Keratinocyte (primary cell): ENCODE measurements around the gene LOXHD1. TPM values are rescaled to one million over a fixed set of nuclear protein-coding genes. Genes with fewer than 3 reads are reported as not detected.

Experiments used
- DNase-seq: peaks from one replicate; pipeline ENCODE4 v3.0.0-alpha.2; 2011; ENCODE audit warnings: low read depth, missing footprints, low spot score
- FAIRE-seq: peaks from 2 replicates; lab custom pipeline; 2011; peaks lifted over from hg19 to GRCh38; lab: Jason Lieb, UNC
- H2AFZ ChIP-seq: 2 replicates; pipeline ENCODE4 v1.6.0; 2012; ENCODE audit warnings: low read length, control low read depth, inconsistent platforms; ENCODE audit not compliant: control insufficient read depth
- H3K27ac ChIP-seq: 2 replicates; pipeline ENCODE4 v1.5.1; 2011; ENCODE audit warnings: low read length; ENCODE audit not compliant: control insufficient read depth, insufficient read depth
- H3K27me3 ChIP-seq: 3 replicates; pipeline ENCODE4 v1.6.0; 2011; ENCODE audit warnings: low read length; ENCODE audit not compliant: control insufficient read depth, insufficient read depth; ENCODE audit errors: extremely low read depth
- H3K36me3 ChIP-seq, 2 experiments: 2 replicates in 1 of 2; 3 replicates in 1 of 2; pipeline ENCODE4 v1.5.1; 2011; ENCODE audit warnings: low read length in 2 of 2, mild to moderate bottlenecking in 1 of 2; ENCODE audit not compliant: control insufficient read depth in 2 of 2, insufficient read depth in 2 of 2; ENCODE audit errors: extremely low read depth in 1 of 2
- H3K4me1 ChIP-seq: 3 replicates; pipeline ENCODE4 v1.5.1; 2011; ENCODE audit warnings: low read length; ENCODE audit not compliant: control insufficient read depth, insufficient read depth; ENCODE audit errors: extremely low read depth
- H3K4me2 ChIP-seq: 3 replicates; pipeline ENCODE4 v1.6.0; 2011; ENCODE audit warnings: low read depth, low read length; ENCODE audit not compliant: control insufficient read depth, insufficient read depth; ENCODE audit errors: extremely low read depth
- H3K4me3 ChIP-seq, 3 experiments: fragments of 200-600 bp in 1 of 3; sonication (generic) in 1 of 3; 2 replicates in 2 of 3; 3 replicates in 1 of 3; pipeline ENCODE4 v1.5.1; 2011 to 2016; ENCODE audit warnings: low read length in 3 of 3, mild to moderate bottlenecking in 3 of 3, control low read depth in 2 of 3, inconsistent platforms in 1 of 3, low read depth in 1 of 3, mixed read lengths in 1 of 3, mixed run types in 1 of 3, moderate library complexity in 1 of 3; ENCODE audit not compliant: control insufficient read depth in 2 of 3, insufficient read depth in 2 of 3; ENCODE audit errors: extremely low read depth in 1 of 3
- H3K79me2 ChIP-seq: 2 replicates; pipeline ENCODE4 v1.6.0; 2012; ENCODE audit warnings: low read length; ENCODE audit not compliant: control insufficient read depth, insufficient read depth
- H3K9ac ChIP-seq: 3 replicates; pipeline ENCODE4 v1.6.0; 2011; ENCODE audit warnings: low read length; ENCODE audit not compliant: control insufficient read depth, insufficient read depth; ENCODE audit errors: extremely low read depth
- H3K9me1 ChIP-seq: 3 replicates; pipeline ENCODE4 v1.6.0; 2011; ENCODE audit warnings: low read length; ENCODE audit not compliant: control insufficient read depth, insufficient read depth; ENCODE audit errors: extremely low read depth
- H3K9me3 ChIP-seq: 2 replicates; pipeline ENCODE4 v1.5.1; 2012; ENCODE audit warnings: low read depth, low read length; ENCODE audit not compliant: control insufficient read depth
- H4K20me1 ChIP-seq: 3 replicates; pipeline ENCODE4 v1.6.0; 2011; ENCODE audit warnings: low read length; ENCODE audit not compliant: control insufficient read depth, insufficient read depth; ENCODE audit errors: extremely low read depth
- EZH2 ChIP-seq: IDR thresholded peaks from one replicate; pipeline ENCODE4 v1.6.1; 2012; ENCODE audit warnings: inconsistent platforms, mild to moderate bottlenecking, low read length, moderate library complexity
- dilution Hi-C: fragments of 300-500 bp; cut with MboI; formaldehyde crosslinking; loops from one replicate; pipeline ENCODE4 v1.7.0; 2020; ENCODE audit warnings: low sequenced_read_pairs; ENCODE audit not compliant: extremely low pct_ligation_motif_present
- polyA plus RNA-seq, 5 experiments: library from polyadenylated mRNA; depleted of rRNA in 3 of 5; stranded (reverse) in 3 of 5; stranded (forward) in 1 of 5; unstranded in 1 of 5; fragments of >200 nt; gene quantifications; 1 replicate in 1 of 5; 2 replicates in 3 of 5; 3 replicates in 1 of 5; pipeline versions ENCODE4 v1.2.1 to v1.2.3, GENCODE V29; 2011 to 2012; ENCODE audit warnings: missing spikeins in 2 of 5, low read depth in 1 of 5, low replicate concordance in 1 of 5
- TF ChIP-seq, protein P1 (sequence below), 3 experiments: IDR thresholded peaks in 1 of 3; conservative IDR thresholded peaks in 1 of 3; optimal IDR thresholded peaks in 1 of 3; 2 replicates in 2 of 3; 3 replicates in 1 of 3; pipeline versions ENCODE3 to v1.5.1; 2011; ENCODE audit warnings: low read length in 3 of 3, mild to moderate bottlenecking in 3 of 3, moderate library complexity in 2 of 3, control low read depth in 1 of 3, inconsistent platforms in 1 of 3; ENCODE audit not compliant: insufficient read depth in 2 of 3; ENCODE audit errors: extremely low read depth in 1 of 3

Gene LOXHD1
- polyA plus RNA-seq, 1 donor (not counting 4 experiments of a cell fraction or from before 2014, with no cell fraction given) = not detected

DNA sequence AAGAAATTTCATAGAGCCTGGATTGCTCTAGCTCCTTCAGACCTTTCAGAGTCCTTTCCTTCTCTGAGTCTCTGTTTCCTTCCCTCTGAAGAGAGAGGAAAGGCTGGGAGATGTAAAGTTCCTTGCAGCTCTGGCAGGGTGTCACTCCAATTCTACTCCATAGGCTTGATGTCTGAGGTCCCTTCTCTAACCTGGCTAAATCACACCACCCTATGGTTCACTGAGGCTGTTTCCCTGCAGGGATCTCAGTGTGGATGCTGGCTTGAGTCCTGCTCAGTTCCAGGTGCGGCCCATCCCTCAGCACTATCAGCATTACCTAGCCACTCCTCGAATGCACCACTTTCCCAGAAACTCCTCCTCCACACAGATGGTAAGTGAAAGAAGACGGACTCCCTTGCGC is 209.7 kb downstream of the LOXHD1 start:
- H4K20me1 ChIP-seq = no peaks in the 10 kb centered on the region
- H3K4me1 ChIP-seq = no peaks in the 10 kb centered on the region
- H3K36me3 ChIP-seq = no peaks in the 10 kb centered on the region
- H2AFZ ChIP-seq = no peak overlapping the region
- no peaks in the 10 kb centered on the region for H3K9me1 ChIP-seq
- peaks cover 2% of the 10 kb centered on the region for H3K9me3 ChIP-seq
- FAIRE-seq (no peak), DNase-seq (no peak)
- H3K27me3 ChIP-seq = no peaks in the 10 kb centered on the region
- no peak overlapping the region for H3K4me3 ChIP-seq
- H3K9ac ChIP-seq = no peak overlapping the region
- no peak overlapping the region for H3K4me2 ChIP-seq
- dilution Hi-C loops = no loop called here
- TF ChIP-seq, protein P1, sequence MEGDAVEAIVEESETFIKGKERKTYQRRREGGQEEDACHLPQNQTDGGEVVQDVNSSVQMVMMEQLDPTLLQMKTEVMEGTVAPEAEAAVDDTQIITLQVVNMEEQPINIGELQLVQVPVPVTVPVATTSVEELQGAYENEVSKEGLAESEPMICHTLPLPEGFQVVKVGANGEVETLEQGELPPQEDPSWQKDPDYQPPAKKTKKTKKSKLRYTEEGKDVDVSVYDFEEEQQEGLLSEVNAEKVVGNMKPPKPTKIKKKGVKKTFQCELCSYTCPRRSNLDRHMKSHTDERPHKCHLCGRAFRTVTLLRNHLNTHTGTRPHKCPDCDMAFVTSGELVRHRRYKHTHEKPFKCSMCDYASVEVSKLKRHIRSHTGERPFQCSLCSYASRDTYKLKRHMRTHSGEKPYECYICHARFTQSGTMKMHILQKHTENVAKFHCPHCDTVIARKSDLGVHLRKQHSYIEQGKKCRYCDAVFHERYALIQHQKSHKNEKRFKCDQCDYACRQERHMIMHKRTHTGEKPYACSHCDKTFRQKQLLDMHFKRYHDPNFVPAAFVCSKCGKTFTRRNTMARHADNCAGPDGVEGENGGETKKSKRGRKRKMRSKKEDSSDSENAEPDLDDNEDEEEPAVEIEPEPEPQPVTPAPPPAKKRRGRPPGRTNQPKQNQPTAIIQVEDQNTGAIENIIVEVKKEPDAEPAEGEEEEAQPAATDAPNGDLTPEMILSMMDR (optimal IDR thresholded peaks at IDR 0.05 in 1 of 3, IDR thresholded peaks at IDR 0.05 in 1 of 3, conservative IDR thresholded peaks at IDR 0.05 in 1 of 3; ENCODE audit: extremely low read depth in 1 of 3, insufficient read depth in 2 of 3, low read length in 3 of 3) = no peak
- TF ChIP-seq EZH2 = no peak
- no peak overlapping the region for H3K27ac ChIP-seq
- H3K79me2 ChIP-seq = no peaks in the 10 kb centered on the region

DNA sequence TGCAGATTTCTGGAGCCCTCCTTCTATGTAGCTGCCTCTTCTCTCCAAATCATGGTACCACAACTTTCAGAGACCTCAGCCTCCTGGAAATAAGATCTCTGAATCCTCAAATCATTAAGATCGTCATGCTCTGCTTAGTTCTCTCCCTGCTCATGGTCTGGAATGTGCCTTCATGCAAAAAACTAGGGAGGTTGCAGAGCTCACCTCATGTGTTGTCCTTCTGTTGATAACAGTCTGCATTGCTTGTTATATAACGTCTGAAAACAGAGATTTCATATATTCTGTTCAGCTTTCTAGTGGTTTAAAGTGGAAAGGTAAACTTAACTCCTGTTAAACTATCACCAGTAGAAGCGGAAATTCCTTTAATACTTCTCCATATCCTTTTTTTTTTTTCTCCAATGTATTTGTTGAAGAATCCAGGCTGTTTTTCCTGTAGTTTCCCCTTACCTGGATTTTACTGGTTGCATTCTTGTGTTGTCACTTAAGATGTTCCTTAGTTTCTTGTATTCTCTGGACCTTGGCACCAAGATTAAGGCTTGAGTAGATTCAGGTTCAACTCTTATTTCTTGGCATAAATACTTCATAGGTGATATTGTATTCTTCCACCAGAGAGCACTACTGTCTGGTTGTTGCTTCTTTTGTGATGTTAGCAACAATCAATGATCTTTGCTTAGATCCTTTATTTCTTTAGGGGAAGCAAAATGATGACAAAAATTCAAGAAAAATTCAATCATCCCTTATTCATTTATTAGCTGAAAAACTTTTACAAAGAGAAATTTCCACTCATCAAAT is 211.3 kb downstream of the LOXHD1 start:
- H3K36me3 ChIP-seq = no peaks in the 10 kb centered on the region
- no peaks in the 10 kb centered on the region for H3K79me2 ChIP-seq
- H3K9me1 ChIP-seq = no peaks in the 10 kb centered on the region
- no peaks in the 10 kb centered on the region for H4K20me1 ChIP-seq
- no peak overlapping the region for H3K9ac ChIP-seq
- TF ChIP-seq EZH2 = no peak
- TF ChIP-seq, protein P1 (optimal IDR thresholded peaks at IDR 0.05 in 1 of 3, IDR thresholded peaks at IDR 0.05 in 1 of 3, conservative IDR thresholded peaks at IDR 0.05 in 1 of 3; ENCODE audit: extremely low read depth in 1 of 3, insufficient read depth in 2 of 3, low read length in 3 of 3) = no peak
- no peak overlapping the region for H3K4me2 ChIP-seq
- no peaks in the 10 kb centered on the region for H3K4me1 ChIP-seq
- dilution Hi-C loops = no loop called here
- DNase-seq (no peak), FAIRE-seq (no peak)
- H3K27me3 ChIP-seq = no peaks in the 10 kb centered on the region
- no peak overlapping the region for H3K4me3 ChIP-seq
- no peak overlapping the region for H2AFZ ChIP-seq
- peaks cover 2% of the 10 kb centered on the region for H3K9me3 ChIP-seq
- H3K27ac ChIP-seq = no peak overlapping the region
